Ectodermal cell (in vitro differentiated cells): ENCODE results near the gene NOS2.

Experiments
- H3K27ac ChIP-seq: 2 replicates; pipeline ENCODE4 v1.7.0; 2013; ENCODE audit warnings: mild to moderate bottlenecking, low read depth, low read length; ENCODE audit not compliant: insufficient read depth, poor library complexity, severe bottlenecking
- H3K27me3 ChIP-seq: 2 replicates; pipeline ENCODE4 v1.7.0; 2013; ENCODE audit warnings: mild to moderate bottlenecking, low read length; ENCODE audit not compliant: insufficient read depth, control insufficient read depth, poor library complexity, severe bottlenecking
- H3K36me3 ChIP-seq: one replicate; pipeline ENCODE4 v1.7.0; 2013; ENCODE audit warnings: low read length; ENCODE audit not compliant: control insufficient read depth, insufficient read depth
- H3K4me1 ChIP-seq: one replicate; pipeline ENCODE4 v1.7.0; 2013; ENCODE audit warnings: low read length; ENCODE audit not compliant: control insufficient read depth, insufficient read depth
- H3K4me3 ChIP-seq: 2 replicates; pipeline ENCODE4 v1.7.0; 2013; ENCODE audit warnings: low read depth, low read length, control low read depth; ENCODE audit not compliant: insufficient read depth
- H3K9me3 ChIP-seq: 2 replicates; pipeline ENCODE4 v1.7.0; 2013; ENCODE audit warnings: mild to moderate bottlenecking, low read length, moderate library complexity; ENCODE audit not compliant: control insufficient read depth
- WGBS, 2 experiments: methylation state at CpG; one replicate each; pipeline ENCODE4 v1.1.7; 2013; ENCODE audit warnings: missing lambda C conversion rate in 2 of 2; 5-methylcytosine and 5-hydroxymethylcytosine counted together

The NOS2 gene

DNA sequence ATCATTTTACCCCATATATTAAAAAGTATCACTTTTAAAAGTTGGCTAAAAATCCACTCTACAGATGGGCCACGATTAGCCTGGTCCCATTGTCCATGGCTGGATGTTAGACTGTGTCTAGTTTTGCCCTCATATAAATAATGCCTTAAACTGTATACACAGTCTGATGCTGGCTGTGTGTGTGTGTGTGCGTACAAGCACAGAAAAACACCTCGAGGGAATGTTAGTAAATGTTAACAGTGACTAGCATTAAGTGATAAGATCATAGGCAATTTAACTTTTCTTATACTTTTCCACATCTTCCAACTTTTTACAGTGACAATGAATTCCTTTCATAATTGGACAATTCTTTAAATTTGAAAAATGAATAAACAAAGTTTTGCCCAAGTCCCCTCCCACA lies 8.2 kb downstream of the NOS2 start:
- peaks cover 33% of the 10 kb centered on the region for H3K27me3 ChIP-seq
- H3K4me3 ChIP-seq: peak overlapping the region; percentile 36
- H3K27ac ChIP-seq: no peak overlapping the region
- no peaks in the 10 kb centered on the region for H3K9me3 ChIP-seq
- no peaks in the 10 kb centered on the region for H3K4me1 ChIP-seq
- H3K36me3 ChIP-seq: no peaks in the 10 kb centered on the region
- 100% methylated on average over 1 to 2 of the region's 3 CpGs for WGBS, 2 experiments

DNA sequence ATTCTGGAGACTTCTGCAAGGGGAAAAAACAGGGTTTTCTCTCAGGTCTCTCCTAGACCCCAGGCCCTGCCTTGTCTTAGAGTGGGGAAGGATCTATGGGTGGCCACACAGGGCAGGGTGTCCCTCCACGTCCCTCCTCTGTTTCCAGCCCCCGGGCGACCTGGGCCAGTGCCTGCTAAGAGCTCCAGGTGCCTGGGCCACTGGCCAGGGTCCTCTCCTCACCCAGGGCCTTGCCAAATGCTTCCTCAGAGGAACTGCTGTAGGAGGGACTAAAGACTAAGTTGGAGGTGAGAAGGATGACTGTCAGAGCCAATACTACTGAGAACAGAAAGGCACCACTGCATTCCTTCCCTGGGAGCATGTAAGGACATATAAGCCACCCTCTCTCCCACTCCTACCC lies 11.4 kb downstream of the NOS2 start:
- H3K27me3 ChIP-seq: peaks cover 20% of the 10 kb centered on the region
- H3K27ac ChIP-seq: no peak overlapping the region
- no peaks in the 10 kb centered on the region for H3K36me3 ChIP-seq
- no peak overlapping the region for H3K4me3 ChIP-seq
- no peaks in the 10 kb centered on the region for H3K4me1 ChIP-seq
- no peaks in the 10 kb centered on the region for H3K9me3 ChIP-seq
- 93 to 96% methylated on average over 3 of the region's 3 CpGs for WGBS, 2 experiments

DNA sequence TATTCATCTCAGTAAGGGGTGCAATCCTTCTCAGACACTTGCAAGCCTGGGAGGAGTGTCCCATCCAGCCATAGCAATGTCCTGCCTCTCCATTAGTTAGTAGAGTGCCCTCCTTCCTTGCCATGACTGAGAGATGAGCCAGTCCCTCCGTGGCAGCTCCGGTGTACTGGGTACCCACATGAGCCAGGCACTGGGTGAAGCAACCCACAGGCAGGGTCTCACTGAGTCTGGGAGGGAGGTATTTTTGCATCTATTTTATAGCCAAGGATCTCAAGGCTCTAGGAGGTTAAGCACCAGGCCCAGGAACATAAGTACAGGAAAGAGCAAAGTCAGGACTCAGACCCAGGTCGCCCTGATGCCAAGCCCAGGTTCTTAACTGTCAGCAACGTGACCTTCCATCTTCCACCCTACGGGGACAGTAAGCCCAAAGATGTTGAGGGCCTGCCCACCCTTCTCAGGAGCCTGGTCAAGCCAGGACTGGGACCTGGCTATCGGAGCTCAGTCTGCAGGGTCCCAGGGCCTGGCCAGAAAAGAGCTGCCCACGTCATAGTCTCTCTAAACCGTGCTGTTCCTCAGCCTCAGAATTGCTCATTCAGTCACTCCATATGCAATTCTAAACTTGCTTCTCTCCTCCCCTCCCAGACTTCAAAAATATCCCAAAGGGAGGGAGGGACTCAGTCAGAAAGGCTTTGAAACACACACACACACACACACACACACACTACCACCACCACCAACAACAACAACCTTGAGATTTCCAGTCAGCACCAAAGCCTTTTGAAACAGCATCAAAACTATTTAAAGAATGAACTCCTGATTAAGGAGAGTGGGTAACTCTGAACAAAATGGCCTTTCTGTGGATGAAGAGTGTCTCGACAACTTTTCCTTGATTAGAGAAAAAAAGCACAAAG lies 16.6 kb downstream of the NOS2 start:
- H3K9me3 ChIP-seq: no peaks in the 10 kb centered on the region
- no peaks in the 10 kb centered on the region for H3K4me1 ChIP-seq
- no peak overlapping the region for H3K4me3 ChIP-seq
- H3K27ac ChIP-seq: no peak overlapping the region
- no peaks in the 10 kb centered on the region for H3K36me3 ChIP-seq
- WGBS, 2 experiments: 91 to 92% methylated on average over 8 to 9 of the region's 9 CpGs
- H3K27me3 ChIP-seq: no peaks in the 10 kb centered on the region

DNA sequence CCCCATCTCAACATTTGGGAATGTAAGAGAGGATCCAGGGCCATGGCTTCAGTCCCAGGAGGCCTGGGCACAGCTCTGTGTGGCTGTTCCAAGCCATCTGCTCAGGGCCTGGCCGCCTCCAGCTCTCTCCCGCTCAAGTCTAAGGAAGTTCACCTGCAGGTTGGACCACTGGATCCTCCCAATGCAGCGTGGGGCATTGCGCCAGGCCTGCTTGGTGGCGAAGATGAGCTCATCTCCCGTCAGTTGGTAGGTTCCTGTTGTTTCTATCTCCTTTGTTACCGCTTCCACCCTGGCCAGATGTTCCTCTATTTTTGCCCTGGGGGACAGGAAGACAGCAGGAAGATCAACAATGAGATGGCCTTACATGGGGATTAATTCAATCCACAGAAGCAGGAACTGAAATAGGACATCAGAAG lies 17.5 kb downstream of the NOS2 start:
- Histone ChIP-seq H3K27ac (no peak overlapping the region), H3K36me3 (no peaks in the 10 kb centered on the region), H3K4me1 (no peaks in the 10 kb centered on the region), H3K27me3 (no peaks in the 10 kb centered on the region), H3K4me3 (no peak overlapping the region), H3K9me3 (no peaks in the 10 kb centered on the region)
- WGBS, 2 experiments: 93 to 94% methylated on average over 7 of the region's 7 CpGs

DNA sequence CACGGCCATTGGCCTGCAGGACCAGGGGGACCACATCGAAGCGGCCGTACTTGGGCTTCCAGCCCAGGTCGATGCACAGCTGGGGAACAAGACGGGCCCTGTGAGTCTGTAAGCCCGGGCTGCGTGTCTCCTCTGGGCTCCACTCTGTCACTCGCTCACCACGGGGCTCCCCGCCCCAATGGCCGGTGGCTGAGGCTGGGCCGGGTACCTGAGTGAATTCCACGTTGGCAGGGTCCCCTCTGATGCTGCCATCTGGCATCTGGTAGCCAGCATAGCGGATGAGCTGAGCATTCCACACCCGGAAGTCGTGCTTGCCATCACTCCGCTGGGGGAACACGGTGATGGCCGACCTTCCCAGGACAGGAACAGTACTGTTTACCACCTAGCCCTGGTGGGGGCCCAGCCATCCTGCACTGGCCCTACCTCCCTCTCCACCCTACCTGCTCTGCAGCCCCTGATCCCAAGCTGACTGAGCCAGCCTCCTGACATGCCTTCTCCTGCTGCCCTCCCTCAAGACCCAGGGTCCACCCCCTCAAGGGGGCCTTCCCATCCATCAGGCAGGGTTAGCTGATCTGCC lies 19.4 kb downstream of the NOS2 start:
- H3K27ac ChIP-seq: no peak overlapping the region
- H3K9me3 ChIP-seq: no peaks in the 10 kb centered on the region
- H3K4me1 ChIP-seq: no peaks in the 10 kb centered on the region
- no peak overlapping the region for H3K4me3 ChIP-seq
- H3K27me3 ChIP-seq: no peaks in the 10 kb centered on the region
- WGBS, 2 experiments: 91 to 92% methylated on average over 20 of the region's 20 CpGs
- no peaks in the 10 kb centered on the region for H3K36me3 ChIP-seq

DNA sequence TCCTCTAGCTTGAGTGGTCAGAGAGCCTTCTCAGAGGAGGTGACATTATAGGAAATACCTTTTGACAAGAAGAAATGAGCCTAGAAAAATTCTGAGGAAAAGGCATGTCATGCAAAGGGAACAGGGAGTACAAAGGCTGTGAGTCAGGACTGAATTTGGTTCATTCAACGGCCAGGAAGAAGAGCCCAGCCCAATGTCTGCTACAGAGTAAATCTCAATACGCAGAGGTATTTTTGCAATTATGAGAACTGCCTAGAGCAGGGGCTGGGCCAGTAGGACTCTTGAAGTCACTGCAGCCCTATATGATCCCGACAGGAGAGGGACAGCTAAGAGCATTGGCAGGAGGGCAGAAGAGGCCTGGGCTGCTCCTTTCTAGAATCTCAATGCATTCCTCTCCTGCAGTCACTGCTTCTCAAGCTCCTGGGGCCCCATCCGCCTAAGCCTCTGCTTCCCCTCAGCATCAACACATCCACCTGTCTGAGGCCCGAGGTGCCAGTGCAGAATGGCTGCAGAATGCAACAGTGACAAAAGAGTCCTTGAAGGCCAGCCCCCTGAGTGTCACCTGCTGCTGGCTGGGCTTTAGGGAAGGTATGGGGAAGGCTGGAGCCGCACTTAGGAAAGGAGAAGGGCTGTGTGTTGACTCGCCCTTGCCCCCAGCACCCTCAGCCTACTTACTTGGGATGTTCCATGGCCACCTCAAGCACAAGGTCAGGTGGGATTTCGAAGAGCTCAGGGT lies 20.1 kb downstream of the NOS2 start:
- Histone ChIP-seq H3K9me3 (no peaks in the 10 kb centered on the region), H3K4me3 (no peak overlapping the region), H3K4me1 (no peaks in the 10 kb centered on the region), H3K36me3 (no peaks in the 10 kb centered on the region), H3K27ac (no peak overlapping the region), H3K27me3 (no peaks in the 10 kb centered on the region)
- WGBS, 2 experiments: 86 to 90% methylated on average over 8 of the region's 8 CpGs

DNA sequence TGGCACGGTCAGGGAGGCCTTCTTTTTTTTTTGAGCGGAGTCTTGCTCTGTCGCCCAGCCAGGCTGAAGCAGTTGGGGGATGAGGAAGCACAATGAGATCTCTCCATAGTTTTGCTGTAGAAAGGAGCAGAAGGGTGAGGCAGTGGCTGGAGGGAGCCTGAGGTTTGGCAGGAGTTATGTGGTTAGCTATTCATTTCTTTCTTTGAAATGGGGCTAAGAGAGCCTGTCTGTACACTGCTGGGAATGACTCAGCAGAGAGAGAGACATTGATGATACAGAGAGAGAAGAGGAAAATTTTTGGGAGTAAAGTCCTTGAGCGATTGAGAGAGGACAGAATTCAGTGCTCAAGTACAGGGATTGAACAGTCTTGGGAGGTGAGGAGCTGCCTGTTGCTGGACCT lies 22.1 kb downstream of the NOS2 start:
- Histone ChIP-seq H3K4me1 (no peaks in the 10 kb centered on the region), H3K27me3 (no peaks in the 10 kb centered on the region), H3K27ac (no peak overlapping the region), H3K9me3 (no peaks in the 10 kb centered on the region), H3K36me3 (no peaks in the 10 kb centered on the region), H3K4me3 (no peak overlapping the region)
- WGBS, 2 experiments: 89 to 98% methylated on average over 4 of the region's 4 CpGs

DNA sequence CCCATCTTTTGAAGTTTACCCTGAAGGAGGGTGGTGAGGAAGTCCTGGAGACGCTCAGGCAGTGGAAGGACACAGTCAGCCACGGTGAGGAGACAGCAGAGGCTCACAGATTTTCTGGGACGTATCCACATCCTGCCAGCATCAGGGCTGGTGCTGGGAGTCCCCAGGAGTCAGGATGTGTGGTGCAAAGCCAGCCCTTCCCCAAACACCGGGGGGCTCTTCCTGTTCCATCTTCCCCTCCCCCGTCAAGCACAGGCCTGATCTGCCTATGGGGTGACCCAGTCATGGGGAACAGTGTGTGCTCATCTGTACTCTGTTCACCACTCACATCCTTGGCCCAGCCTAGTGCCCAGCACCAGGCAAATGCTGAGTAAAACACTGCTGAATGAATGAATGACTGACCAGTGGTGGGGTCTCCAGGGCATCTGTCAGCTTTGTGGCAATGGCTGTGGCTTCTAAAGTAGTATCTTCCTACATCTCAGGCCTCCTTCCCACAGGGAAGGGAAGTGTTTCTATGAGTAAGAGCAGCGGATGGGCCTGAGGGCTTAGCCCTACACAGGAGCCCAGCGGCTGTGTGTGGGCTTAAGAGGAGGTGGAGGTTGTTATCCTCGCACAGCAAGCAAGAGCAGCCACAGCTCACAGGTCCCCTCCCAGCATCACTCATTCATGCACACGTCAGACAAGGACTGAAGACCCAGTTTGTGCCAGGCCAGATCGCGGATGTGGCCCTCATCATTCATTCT lies 23.3 kb downstream of the NOS2 start:
- Histone ChIP-seq H3K27me3 (no peaks in the 10 kb centered on the region), H3K4me1 (no peaks in the 10 kb centered on the region), H3K27ac (no peak overlapping the region), H3K9me3 (no peaks in the 10 kb centered on the region), H3K4me3 (no peak overlapping the region), H3K36me3 (no peaks in the 10 kb centered on the region)
- WGBS, 2 experiments: 83 to 85% methylated on average over 11 of the region's 11 CpGs

DNA sequence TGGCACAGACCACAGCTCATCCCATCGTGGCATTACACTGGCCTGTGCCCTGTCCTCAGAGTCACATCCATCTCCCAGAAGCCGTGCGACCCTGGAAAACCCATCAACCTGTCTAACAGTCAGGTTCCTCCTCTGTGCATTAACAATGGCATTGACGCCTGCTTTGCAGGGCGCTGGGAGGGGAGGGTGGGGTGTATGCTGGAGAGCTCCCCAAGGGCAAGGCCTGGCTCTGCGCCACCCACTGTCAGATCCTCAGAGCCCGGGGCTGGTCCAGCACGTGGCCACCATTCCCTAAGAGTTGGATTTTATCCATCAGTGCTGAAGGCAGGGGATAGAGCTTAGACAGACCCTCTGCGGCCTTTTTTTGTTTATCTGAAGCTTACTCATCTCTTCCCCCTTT lies 28.7 kb downstream of the NOS2 start:
- Histone ChIP-seq H3K4me3 (no peak overlapping the region), H3K36me3 (peaks cover 4% of the 10 kb centered on the region), H3K4me1 (no peaks in the 10 kb centered on the region), H3K27ac (no peak overlapping the region), H3K9me3 (no peaks in the 10 kb centered on the region), H3K27me3 (no peaks in the 10 kb centered on the region)
- WGBS, 2 experiments: 77 to 78% methylated on average over 9 of the region's 9 CpGs
